ENCODE results near the gene IQGAP3. TPM values are rescaled to one million over a fixed set of nuclear protein-coding genes. Genes with fewer than 3 reads are reported as not detected.
A peak's percentile ranks its signal among the peaks of the same experiment; 100 is the strongest.

Gene IQGAP3
- total RNA-seq, 4 donors from 2014 or later = 0.06 to 1.1 (median 0.50) TPM; not detected in 1

DNA sequence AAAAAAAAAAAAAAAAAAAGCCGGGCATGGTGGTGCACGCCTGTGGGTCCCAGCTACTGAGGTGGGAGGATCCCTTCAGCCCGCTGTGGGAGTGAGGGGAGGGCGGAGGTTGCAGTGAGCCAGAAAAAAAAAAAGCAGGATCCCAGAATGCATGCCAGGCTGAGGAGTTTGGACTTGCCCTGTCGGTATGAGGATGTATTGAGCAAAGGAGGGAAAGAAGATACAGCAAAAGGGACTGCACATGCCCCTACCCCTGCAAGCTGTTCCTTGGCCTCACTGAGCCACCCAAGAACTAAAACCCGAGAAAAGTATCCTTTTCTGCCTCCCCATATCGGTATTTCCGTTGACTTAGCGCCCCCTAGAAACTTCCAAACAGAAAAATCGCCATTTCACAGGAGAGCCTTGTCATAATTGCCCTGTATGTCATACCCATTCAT is 30.2 kb upstream of the IQGAP3 start:
- Histone ChIP-seq H3K36me3 (peaks cover 12 to 15% (median 13%) of the 10 kb centered on the region in 4 donors), H3K27me3 (no peaks in the 10 kb centered on the region), H3K27ac (replicated peaks in 1 of 4) (no peak overlapping the region), H3K4me3 (no peak overlapping the region), H3K9me3 (no peaks in the 10 kb centered on the region), H3K4me1 (peaks cover 10 to 29% (median 24%) of the 10 kb centered on the region in 4 donors)
- intact Hi-C loops (cut with DNase I) = no loop called here
- no peak for DNase-seq (ENCODE audit: extremely low spot score)
- TF ChIP-seq POLR2A (IDR thresholded peaks at IDR 0.05; ENCODE audit: low read depth) = no peak
- TF ChIP-seq EP300 (IDR thresholded peaks at IDR 0.05) = no peak
- TF ChIP-seq POLR2AphosphoS5 (IDR thresholded peaks at IDR 0.05) = no peak
- TF ChIP-seq, protein P1, sequence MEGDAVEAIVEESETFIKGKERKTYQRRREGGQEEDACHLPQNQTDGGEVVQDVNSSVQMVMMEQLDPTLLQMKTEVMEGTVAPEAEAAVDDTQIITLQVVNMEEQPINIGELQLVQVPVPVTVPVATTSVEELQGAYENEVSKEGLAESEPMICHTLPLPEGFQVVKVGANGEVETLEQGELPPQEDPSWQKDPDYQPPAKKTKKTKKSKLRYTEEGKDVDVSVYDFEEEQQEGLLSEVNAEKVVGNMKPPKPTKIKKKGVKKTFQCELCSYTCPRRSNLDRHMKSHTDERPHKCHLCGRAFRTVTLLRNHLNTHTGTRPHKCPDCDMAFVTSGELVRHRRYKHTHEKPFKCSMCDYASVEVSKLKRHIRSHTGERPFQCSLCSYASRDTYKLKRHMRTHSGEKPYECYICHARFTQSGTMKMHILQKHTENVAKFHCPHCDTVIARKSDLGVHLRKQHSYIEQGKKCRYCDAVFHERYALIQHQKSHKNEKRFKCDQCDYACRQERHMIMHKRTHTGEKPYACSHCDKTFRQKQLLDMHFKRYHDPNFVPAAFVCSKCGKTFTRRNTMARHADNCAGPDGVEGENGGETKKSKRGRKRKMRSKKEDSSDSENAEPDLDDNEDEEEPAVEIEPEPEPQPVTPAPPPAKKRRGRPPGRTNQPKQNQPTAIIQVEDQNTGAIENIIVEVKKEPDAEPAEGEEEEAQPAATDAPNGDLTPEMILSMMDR (IDR thresholded peaks at IDR 0.05) = no peak
- WGBS = 42% methylated on average over 10 of the region's 10 CpGs

DNA sequence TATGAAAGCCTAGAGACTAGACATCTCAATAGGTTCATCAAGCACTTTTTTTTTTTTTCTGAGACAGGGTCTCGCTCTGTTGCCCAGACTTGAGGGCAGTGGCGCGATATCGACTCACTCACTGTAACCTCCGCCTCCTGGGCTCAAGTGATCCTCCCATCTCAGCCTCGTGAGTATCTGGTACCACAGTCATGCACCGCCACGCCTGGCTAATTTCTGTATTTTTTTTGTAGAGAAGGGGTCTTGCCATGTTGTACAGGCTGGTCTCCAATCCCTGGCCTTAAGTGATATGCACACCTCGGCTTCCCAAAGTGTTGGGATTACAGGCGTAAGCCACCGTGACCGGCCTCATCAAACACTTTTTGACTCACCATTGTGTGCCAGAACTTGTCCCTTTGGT is 29.5 kb upstream of the IQGAP3 start:
- peaks cover 12 to 21% (median 20%) of the 10 kb centered on the region in 4 donors for H3K36me3 ChIP-seq
- H3K4me3 ChIP-seq = peak overlapping the region; percentile 68 to 75 (median 72)
- no peaks in the 10 kb centered on the region for H3K9me3 ChIP-seq
- peaks cover 10 to 28% (median 24%) of the 10 kb centered on the region in 4 donors for H3K4me1 ChIP-seq
- TF ChIP-seq POLR2A (IDR thresholded peaks at IDR 0.05; ENCODE audit: low read depth) (no peak), EP300 (IDR thresholded peaks at IDR 0.05) (no peak), POLR2AphosphoS5 (IDR thresholded peaks at IDR 0.05) (no peak)
- TF ChIP-seq, protein P1 (IDR thresholded peaks at IDR 0.05) = no peak
- 76% methylated on average over 10 of the region's 12 CpGs for WGBS
- intact Hi-C loops (cut with DNase I) = no loop called here
- no peaks in the 10 kb centered on the region for H3K27me3 ChIP-seq
- H3K27ac ChIP-seq (replicated peaks in 1 of 4) = peak overlapping the region; percentile 82 to 83 (median 82)
- no peak for DNase-seq (ENCODE audit: extremely low spot score)

DNA sequence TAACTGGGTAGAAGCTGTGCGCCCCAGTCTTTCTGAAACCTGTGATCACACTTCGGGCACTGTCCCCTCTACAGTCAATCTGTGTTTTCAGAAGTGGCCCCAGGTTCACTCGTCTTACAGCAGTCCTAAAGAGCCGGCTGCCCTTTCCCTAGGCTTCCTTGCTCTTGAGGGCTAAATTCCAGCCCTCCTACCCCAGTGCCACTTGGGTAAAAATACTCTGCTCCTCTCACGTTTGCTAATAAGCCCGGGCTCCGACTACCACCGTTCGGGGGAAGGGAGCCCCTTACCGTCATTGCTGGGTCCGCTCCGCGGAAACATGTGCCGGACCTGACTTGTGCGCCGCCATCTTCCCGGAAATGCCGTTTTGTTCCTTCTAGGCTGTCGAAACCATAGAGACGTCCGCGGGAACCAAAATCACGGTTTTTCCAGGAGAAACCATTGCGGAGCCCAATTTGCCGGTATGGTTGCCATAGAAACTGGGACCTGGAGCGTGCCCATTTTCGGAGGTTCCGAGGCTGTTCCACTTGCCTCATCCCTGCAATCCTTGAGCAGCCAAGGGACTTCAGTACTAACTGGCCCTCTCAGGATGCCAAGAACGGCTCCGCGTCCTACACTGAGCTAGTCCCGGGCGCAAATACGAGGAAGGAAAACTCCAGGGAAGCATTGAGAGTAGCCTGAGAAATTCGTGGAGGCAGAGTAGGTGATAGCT is 28.9 kb upstream of the IQGAP3 start, which contains the start of gene GPATCH4:
TSS of gene GPATCH4 (minus strand) at position 358 of the 709 bp plus-strand sequence.
- H3K36me3 ChIP-seq = peaks cover 14 to 28% (median 26%) of the 10 kb centered on the region in 4 donors
- H3K9me3 ChIP-seq = no peaks in the 10 kb centered on the region
- no peaks in the 10 kb centered on the region for H3K27me3 ChIP-seq
- TF ChIP-seq EP300 (IDR thresholded peaks at IDR 0.05) (no peak), POLR2AphosphoS5 (IDR thresholded peaks at IDR 0.05) (peak; percentile 65 to 80), POLR2A (IDR thresholded peaks at IDR 0.05; ENCODE audit: low read depth) (no peak)
- TF ChIP-seq, protein P1 (IDR thresholded peaks at IDR 0.05) = peak in 1 of 3 experiments; percentile 11
- H3K4me3 ChIP-seq = peak within 1 kb of the TSS; percentile 68 to 75 (median 72)
- intact Hi-C loops (cut with DNase I) = no loop called here
- peaks cover 10 to 28% (median 24%) of the 10 kb centered on the region in 4 donors for H3K4me1 ChIP-seq
- peak; percentile 95 for DNase-seq (ENCODE audit: extremely low spot score)
- H3K27ac ChIP-seq (replicated peaks in 1 of 4) = peak within 1 kb of the TSS; percentile 82 to 83 (median 82)
- 1% methylated on average over 35 of the region's 35 CpGs for WGBS

DNA sequence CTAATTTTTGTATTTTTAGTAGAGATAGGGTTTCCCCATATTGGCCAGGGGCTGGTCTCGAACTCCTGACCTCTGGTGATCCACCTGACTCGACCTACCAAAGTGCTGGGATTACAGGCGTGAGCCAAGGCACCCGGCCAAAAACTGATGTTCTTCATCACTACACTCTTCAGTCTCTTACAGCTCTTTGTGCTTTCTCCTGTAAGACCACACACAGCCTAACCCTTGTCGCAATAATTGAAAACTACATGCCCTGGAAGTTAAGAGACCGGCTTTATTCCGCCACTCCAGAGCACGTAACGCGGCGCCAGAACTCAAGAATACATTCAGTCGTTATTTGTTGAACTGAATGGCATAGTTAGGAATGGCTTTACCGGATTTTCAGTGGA is 28.4 kb upstream of the IQGAP3 start:
- Histone ChIP-seq H3K4me1 (peaks cover 10 to 28% (median 24%) of the 10 kb centered on the region in 4 donors), H3K4me3 (peak overlapping the region; percentile 68 to 75 (median 72)), H3K9me3 (no peaks in the 10 kb centered on the region), H3K27me3 (no peaks in the 10 kb centered on the region), H3K36me3 (peaks cover 20 to 33% (median 31%) of the 10 kb centered on the region in 4 donors), H3K27ac (replicated peaks in 1 of 4) (peak overlapping the region; percentile 82 to 83 (median 82))
- intact Hi-C loops (cut with DNase I) = no loop called here
- no peak for TF ChIP-seq EP300 (IDR thresholded peaks at IDR 0.05)
- no peak for TF ChIP-seq POLR2AphosphoS5 (IDR thresholded peaks at IDR 0.05)
- no peak for TF ChIP-seq POLR2A (IDR thresholded peaks at IDR 0.05; ENCODE audit: low read depth)
- TF ChIP-seq, protein P1 (IDR thresholded peaks at IDR 0.05) = no peak
- no peak for DNase-seq (ENCODE audit: extremely low spot score)
- 6% methylated on average over 13 of the region's 13 CpGs for WGBS

Data from esophagus muscularis mucosa (tissue), 4 donors.